ENCODE results near the gene NPHS1. TPM values are rescaled to one million over a fixed set of nuclear protein-coding genes. Genes with fewer than 3 reads are reported as not detected.

Gene NPHS1
- total RNA-seq, result under 1 TPM in 1 of 3 donors, not detected in 2; 0.15 TPM

- Histone ChIP-seq H3K27ac (no peak within 1 kb of the TSS), H3K4me1 (no peaks in the 10 kb centered on the region), H3K36me3 (no peaks in the 10 kb centered on the region), H3K27me3 (peaks cover 0 to 70% of the 10 kb centered on the region in 2 donors), H3K9me3 (no peaks in the 10 kb centered on the region), H3K4me3 (no peak within 1 kb of the TSS)
- TF ChIP-seq CTCF (IDR thresholded peaks at IDR 0.05), result no peak
- no peak for TF ChIP-seq POLR2A (IDR thresholded peaks at IDR 0.05)
- TF ChIP-seq POLR2AphosphoS5 (IDR thresholded peaks at IDR 0.05), result no peak
- intact Hi-C loops (cut with DNase I; ENCODE audit: low total_unique reads), result no loop called here
- DNase-seq (ENCODE audit: low spot score in 2 of 2), result no peak
Observed at GRCh38 chr19:35852029-35852780, at the start of gene NPHS1. TSS of gene NPHS1 (minus strand) at chr19:35852504. CDS start at chr19:35851837, 667 bp downstream.

DNA sequence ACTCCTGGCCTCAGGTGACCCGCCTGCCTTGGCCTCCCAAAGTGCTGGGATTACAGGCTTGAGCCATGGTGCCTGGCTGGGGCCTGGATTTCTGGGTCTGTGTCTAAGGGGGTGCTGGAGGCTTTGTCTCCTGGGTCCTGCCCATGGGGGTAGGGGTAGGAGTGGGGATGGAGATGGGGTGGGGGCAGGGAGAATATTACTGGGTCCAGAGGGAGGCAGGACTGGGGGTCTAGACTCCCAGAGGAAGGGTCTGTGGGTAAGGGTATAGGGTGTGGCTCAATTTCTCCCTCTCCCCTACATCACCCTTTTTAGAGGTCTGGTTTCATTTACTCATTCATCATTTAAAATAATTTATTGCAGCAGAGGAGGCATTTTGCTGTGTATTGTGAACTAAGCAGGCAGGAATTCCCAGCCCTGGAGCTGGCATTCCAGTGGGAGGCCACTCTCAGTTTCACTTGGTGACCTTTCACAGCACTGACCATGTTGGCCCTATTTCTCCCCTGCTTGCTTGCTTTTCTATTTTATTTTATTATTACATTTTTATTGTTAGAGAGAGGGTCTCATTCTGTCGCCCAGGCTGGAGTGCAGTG is 48.8 kb upstream of the NPHS1 start:
- intact Hi-C loops (cut with DNase I; ENCODE audit: low total_unique reads), result no loop called here
- no peaks in the 10 kb centered on the region for H3K36me3 ChIP-seq
- peak overlapping the region; percentile 26 to 68 (median 65) for H3K4me3 ChIP-seq
- H3K27ac ChIP-seq, result peak overlapping the region; percentile 57 to 84
- no peaks in the 10 kb centered on the region for H3K9me3 ChIP-seq
- no peak for DNase-seq (ENCODE audit: low spot score in 2 of 2)
- no peaks in the 10 kb centered on the region for H3K27me3 ChIP-seq
- TF ChIP-seq POLR2AphosphoS5 (IDR thresholded peaks at IDR 0.05) (no peak), CTCF (IDR thresholded peaks at IDR 0.05) (no peak), POLR2A (IDR thresholded peaks at IDR 0.05) (no peak)
- peaks cover 0 to 7% of the 10 kb centered on the region in 2 donors for H3K4me1 ChIP-seq

DNA sequence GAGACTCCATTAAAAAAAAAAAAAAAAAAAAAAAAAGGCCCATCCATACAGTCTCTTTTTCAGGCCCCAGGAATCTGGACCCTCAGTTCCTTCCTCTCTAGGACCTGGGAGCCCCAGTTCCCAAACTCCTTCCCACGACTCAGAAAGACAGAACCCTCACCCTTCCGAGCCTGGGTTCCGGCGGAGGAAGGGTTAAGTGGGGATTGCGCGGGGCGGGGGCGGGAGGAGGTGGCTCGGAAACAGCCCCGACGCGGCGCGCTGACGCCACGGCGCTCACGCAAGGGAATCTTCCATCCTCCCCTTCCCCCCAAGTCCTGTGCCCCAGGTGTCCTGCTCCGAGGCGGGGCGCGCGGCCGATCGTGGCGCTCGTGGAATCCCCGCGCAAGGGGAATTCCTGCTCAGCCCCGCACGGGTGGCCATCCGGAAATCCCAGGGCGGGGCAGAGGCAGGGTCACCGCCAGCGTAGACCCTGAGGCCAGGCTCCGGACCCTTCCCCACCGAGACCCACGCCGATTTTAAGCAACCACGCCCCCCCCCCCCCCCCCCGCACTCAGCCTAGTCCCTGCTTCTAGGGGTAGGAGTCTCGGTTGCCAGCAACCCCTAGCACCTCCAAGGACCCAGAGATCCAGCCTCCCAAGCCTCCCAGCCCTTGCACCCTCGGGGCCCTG is 47.4 kb upstream of the NPHS1 start:
- intact Hi-C loops (cut with DNase I; ENCODE audit: low total_unique reads), result no loop called here
- H3K27ac ChIP-seq, result peak overlapping the region; percentile 84 to 85
- peaks cover 0 to 7% of the 10 kb centered on the region in 2 donors for H3K4me1 ChIP-seq

GRCh38 chr19:35898499-35898809 is 46.1 kb upstream of the NPHS1 start:
- Histone ChIP-seq H3K27me3 (no peaks in the 10 kb centered on the region), H3K27ac (peak overlapping the region; percentile 84 to 85), H3K4me1 (peaks cover 0 to 7% of the 10 kb centered on the region in 2 donors), H3K9me3 (no peaks in the 10 kb centered on the region), H3K36me3 (no peaks in the 10 kb centered on the region), H3K4me3 (peak overlapping the region; percentile 65 to 79 (median 68))
- TF ChIP-seq CTCF (IDR thresholded peaks at IDR 0.05), result no peak
- TF ChIP-seq POLR2AphosphoS5 (IDR thresholded peaks at IDR 0.05), result no peak
- TF ChIP-seq POLR2A (IDR thresholded peaks at IDR 0.05), result no peak
- intact Hi-C loops (cut with DNase I; ENCODE audit: low total_unique reads), result no loop called here
- no peak for DNase-seq (ENCODE audit: low spot score in 2 of 2)

More for the DNA sequence above, 47.4 kb upstream of the NPHS1 start:
- Histone ChIP-seq H3K36me3 (no peaks in the 10 kb centered on the region), H3K9me3 (no peaks in the 10 kb centered on the region), H3K27me3 (no peaks in the 10 kb centered on the region), H3K4me3 (peak overlapping the region; percentile 65 to 79 (median 68))
- TF ChIP-seq CTCF (IDR thresholded peaks at IDR 0.05), result no peak
- peak in 1 of 3 donors; percentile 32 for TF ChIP-seq POLR2AphosphoS5 (IDR thresholded peaks at IDR 0.05)
- TF ChIP-seq POLR2A (IDR thresholded peaks at IDR 0.05), result no peak
- peak; percentile 63 to 74 for DNase-seq (ENCODE audit: low spot score in 2 of 2)

All from breast epithelium (tissue), 4 donors.